ENCODE data around the gene IGF1.

IGF1 gene

DNA sequence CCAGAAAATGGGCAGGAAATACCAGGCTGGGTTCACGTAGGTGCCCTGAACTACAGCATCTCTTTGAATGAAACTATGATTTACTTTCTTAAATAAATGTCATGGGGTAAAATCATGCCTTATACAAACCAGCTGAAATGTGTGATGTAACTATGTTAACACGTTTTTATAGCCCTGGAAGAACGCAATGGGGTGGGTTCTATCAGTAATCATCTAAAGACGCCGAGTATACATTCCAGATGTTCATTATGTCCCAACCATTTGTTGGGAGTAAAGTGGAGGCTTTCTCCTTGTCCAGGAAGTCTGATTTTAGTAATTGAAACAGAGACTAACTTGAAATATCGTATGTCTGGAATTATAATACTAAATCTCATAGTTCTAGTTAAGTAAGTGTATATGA, 16.2 kb upstream of the IGF1 start:
- DNase-seq, result no peak

DNA sequence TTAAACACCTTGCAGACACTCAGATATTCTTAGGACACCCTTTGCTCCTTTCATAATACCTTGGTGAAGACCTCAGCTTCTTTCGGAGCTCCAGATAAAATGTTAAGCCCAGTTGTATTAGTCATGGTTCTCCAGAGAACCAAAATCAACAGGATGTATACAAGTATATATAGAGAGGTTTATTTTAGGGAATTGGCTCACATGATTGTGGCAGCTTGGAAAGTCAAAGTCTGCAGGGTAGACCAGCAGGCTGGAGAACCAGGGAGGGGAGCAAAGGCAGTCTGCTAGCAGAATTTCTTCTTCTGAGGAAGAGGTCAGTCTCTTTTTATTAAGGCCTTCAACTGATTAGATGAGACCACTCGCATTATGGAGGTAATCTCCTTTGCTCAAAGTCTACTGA, 6.9 kb upstream of the IGF1 start:
- no peak for DNase-seq

GRCh38 chr12:102486153-102486552, 5.8 kb upstream of the IGF1 start:
- DNase-seq, result no peak

GRCh38 chr12:102484428-102484958, 4.1 kb upstream of the IGF1 start:
- DNase-seq, result peak in 4 of 14 donors; percentile 9 to 38 (median 28)

DNA sequence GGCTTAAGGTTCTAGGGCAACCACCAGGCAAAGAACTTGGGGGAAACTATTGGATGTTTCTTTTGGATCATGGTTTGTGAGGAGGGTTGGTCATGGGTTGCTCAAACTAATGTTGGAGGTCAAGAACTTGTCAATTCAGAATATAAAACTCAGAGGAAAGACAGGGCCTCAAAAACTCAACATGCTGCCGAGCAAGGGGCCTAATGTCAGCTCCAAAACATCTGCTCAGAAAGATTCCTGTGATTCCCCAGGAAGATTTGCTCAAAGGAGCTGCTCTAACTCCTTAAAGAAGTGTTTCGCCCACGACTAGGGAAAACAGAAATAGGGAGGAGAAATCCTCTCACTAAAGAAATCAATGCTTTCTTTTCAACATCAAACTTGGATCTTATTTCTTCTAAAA, 3.7 kb upstream of the IGF1 start:
- no peak for DNase-seq

DNA sequence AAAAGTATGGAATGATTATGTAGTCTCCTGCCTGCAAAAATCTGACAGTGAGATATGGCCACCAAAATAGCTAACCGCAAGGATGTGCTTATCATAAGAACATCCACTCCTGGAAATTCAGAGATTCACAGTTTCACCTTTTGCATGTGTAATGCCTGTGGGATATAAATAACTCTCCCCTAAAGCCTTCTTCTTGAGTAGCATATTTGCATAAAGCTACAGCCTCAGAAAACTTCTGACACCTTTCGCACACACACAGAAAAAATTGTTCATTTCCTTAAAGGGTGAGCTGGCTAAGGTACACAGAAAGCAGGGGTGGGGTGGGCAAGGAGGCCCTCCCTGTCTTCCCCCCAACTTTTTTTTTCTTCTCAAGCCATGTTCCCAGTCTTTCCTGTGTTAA, 3.1 kb upstream of the IGF1 start:
- DNase-seq, result no peak

DNA sequence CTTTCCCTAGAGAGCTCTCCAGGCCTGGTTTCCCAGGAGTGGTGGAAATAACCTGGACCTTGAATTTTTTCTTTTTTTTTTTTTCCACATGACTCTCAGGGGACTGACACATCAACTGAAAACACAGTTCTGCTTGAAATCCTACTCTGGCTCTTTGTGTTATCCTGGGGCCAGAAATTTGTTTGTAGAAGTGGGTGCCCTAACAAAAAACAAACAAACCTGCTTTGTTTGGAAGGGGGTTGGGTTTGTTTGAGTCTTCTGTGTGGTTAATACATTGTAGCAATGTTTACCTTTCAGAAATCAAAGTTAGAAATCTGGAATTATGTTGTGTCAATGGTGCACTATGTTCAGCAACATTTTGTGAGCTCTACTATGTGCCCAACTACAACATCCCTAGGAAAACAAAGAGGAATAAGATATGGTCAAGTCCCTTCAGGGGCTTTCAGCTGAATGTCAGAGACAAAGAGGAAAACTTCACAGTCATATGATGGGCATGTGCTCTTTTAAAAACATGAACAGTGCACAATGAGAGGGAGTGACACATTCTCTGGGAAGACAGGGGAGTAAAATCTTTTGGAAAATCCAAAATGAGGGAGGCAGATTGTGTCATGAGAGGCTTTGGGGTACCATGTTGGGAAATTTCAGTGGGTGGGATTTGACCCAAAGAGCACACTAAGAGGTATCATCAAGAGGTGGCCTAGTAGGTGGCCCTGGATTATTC, 1.5 kb upstream of the IGF1 start:
- no peak for DNase-seq

DNA sequence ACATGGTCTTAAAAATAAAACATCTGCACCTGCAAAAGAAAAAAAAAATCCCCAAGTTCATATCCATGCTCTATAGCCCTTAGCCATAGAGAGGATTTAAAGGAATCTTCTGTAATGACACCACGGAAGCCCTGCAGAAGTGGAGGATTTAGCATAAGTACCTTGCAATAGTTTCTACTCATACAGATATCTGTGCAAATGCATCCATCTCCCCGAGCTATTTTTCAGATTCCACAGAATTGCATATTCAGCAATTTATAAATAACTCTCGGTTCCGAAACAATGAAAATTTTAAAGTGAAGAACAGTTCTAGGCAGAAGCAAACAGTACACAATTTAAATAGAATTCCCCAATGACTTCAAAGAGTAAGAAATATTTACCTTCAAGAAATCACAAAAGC, 424 bp downstream of the IGF1 start:
- no peak for DNase-seq

DNA sequence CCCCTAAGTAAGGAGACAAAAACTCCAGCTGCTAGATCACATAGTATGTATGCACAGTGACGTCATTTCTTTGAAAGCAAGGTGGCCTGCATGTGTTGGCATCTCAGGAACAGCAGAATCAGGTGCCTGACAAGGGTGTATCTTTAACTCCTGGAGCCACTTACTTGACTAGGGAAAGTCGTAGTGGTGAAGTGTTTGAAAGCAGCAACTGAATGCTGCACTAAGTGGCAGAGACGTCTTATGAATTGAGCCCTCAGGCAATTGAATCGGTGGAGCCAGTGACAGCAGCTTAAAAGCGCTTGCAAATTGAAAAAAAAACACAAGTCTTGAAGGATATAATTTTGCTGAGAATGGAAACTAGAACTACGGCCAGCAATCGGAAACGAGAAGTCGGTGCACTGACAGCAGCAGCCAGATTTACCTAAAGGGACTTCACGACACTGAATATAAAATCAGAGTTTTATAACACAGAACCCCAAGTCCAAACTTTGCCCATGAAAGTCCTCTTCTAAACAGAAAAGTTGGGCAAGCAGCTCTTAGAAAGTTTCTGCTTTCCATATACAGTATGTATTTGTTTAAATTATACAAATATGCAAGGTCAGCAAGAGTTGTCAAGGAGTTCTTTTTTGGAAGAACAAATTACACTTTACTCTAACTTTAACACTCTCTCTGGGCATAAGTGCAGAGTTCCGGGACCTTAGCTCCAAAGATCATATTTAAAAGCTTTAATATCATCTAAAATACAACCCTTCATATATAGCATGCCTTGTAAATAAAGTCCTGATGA, 1.1 kb downstream of the IGF1 start:
- DNase-seq, result peak in 2 of 14 donors; percentile 8 to 11

DNA sequence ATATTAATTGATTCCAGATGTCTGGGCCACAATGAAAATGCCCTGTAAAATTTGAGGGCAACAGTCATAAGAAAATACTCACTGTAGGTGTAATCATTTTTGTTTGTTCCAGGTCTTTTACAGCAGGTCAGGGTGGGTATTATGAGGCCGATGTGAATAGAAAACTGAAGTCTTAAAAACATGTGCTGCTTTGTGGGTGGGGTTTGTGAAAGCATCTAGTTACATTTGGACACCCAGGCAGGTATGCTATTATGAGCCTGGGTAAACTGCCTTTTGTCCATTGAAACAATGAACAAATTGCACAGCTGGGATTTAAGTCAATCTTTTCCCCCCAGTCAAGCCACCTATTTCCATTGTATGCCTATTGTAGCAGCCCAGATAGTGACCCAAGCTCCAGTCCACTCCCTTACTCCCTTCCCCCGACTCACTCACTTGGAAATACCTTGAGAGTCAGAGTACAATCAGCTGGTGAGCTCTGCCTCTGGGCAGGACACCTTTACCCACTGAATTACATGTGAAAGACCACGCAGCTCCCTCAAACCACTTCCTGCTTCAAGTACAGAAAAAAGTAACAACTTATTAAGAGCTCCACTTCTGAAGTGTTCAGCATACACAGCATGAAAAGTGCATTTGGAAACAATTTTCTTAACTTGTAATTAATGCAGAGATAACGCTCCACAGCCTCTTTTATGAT, 1.8 kb downstream of the IGF1 start:
- no peak for DNase-seq

- no peak for DNase-seq
These were observed 5.0 kb downstream of the IGF1 start for GRCh38 chr12:102475355-102475754.

DNA sequence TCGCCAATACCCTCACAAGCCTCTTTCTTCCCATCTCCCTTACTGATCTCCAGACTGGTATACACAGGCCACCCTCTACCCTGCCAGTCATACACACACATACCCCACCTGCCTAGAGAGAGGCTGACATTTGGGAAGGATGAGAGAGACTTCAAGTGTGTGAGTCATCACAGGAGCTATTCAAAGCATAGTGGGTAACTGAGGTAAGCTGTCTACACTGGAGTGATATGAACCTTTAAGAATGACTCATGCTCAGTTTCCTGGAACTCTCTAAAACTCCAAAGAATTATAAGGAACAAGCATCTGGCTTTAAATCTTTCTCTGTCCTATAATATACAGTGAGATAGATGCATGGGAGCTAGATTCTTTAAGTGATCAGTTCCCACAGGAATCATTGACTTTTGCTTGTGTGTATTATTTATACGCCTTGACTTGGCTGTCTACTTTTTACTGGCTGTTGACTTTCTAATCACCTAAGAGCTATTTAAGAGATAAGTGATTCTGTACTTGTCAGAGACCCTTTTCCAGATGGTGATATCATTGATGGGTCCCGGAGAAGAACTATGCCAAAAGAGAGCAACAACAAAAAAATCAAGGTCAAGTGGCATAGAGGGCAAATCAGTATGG, 5.8 kb downstream of the IGF1 start:
- no peak for DNase-seq

GRCh38 chr12:102472496-102472895, 7.9 kb downstream of the IGF1 start:
- DNase-seq, result no peak

GRCh38 chr12:102471556-102471955, 8.8 kb downstream of the IGF1 start:
- DNase-seq, result no peak

DNA sequence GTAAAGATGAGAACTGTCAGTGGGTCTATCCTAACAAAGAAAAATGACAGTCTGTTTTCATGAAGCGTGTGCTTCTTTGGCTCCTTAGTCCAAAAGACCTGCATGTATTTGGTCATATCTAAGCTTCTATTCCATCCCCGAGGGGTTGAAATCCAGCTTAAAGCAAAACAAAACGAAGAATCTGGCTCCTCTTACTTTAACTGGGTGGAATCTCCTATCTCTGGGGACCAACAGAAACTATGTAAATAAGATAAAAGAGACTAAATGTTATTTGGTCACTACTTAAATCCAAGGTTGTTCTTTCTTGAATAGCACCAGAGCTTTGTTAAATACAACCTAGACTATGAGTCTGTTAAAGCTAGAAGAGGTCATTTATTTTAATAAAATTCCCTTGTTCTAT, 9.4 kb downstream of the IGF1 start:
- no peak for DNase-seq

DNA sequence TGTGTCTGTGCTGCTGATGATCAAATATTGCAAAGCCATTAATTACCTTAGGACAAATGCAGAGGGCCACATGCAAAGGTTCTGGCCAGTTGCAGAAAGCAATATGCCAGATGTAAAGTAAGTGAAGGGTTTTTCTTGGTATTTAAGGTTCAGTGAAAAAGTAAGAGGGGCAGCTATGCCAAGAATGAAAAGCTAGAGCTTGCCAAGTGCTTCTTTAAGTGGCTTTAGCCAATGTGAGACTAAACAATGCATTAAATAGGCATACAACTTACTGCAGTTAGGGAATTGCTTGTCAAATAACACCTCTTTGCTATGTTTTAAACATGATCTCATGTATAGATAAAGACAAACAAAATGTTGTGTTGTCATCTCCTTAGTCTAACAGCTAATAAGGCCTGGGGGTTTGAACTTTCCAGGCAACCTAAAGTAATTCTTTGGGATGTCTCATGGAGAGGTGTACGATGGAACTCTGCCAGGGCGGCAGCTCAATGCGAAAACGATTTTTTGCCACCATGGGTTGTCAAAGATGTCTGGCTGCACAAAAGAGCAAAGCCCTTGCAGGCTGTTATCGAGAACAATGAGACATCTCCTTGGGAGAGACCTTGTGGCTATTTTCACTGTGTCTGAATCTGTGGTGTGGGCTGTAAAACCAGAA, 12.0 kb downstream of the IGF1 start:
- DNase-seq, result no peak

- DNase-seq, result no peak
These were observed 14.4 kb downstream of the IGF1 start for GRCh38 chr12:102465762-102466560.

- no peak for DNase-seq
These were observed 16.6 kb downstream of the IGF1 start for GRCh38 chr12:102463659-102464249.

DNA sequence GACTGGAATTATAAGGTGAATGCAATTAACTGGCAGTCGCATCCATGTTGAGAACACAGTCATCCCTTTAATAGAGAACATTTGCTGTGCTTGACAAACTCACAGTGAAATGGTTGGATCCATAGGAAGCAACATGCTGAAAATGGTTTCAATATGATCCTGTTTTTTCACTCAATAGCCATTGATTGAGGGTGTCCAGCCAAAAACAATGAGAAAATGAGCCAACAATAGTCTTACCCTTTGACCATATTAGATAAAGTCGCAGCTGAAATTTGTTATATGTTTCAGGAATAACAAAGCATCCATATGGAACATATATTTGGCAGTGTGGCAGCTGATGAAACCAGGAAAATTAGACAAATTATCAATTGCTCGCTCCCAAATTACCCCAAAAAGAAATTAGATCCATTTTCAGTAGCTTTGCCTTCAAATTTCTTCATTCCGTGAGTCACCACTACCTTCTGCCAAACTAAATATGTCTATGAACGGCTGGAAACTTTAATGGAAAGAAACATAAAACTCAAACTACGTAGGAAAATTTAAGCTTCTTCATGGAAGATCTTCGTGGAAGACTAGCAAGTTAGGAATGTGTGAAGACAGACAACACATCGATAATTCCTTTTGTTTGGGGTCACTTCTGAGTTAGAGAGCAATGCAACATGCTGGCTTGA, 17.4 kb downstream of the IGF1 start:
- DNase-seq, result no peak

DNA sequence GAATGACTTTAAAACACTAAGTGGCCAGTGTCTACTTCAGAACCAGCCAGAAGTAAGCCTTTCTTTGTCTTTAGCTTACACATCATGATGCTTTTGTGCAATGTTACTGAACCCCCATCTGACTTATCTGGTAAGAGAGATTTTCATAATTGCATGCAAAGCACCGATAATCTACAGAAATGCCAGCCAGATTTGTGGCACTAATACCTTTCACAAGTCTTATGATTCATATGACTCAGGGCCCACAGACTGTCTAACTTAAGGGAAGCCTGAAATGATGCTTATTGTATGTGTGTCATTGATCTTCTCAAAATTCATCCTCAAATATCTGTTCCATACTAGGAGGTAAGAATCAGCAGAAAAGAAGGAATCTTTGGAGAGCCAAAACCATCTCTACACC, 18.0 kb downstream of the IGF1 start:
- DNase-seq, result no peak
